Measurements from ENCODE around the gene MRPL42. TPM values are rescaled to one million over a fixed set of nuclear protein-coding genes. Genes with fewer than 3 reads are reported as not detected.

MRPL42 gene
- total RNA-seq, 2 donors from 2014 or later: 39.8 to 64.9 TPM

DNA sequence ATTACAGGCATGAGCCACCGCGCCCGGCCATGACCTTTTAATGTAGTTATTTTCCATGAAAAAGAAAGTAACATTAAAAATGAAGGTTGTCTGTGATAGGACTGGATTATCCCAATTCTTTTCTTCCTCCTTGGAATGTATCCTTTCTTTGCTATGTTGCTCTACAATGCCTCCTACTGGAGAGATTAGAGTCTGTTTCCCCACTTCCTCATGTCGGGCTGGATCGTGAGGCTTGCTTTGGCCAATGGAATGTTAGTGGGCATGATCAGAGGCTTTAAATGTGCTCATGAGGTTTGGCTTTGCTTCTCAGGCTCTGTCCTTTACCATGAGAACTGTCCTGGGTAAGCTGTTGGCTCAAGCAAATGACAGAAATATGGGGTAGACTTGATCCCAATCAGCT lies 70.5 kb downstream of the MRPL42 start:
- Histone ChIP-seq H3K4me3 (no peak overlapping the region), H3K36me3 (no peaks in the 10 kb centered on the region), H3K27ac (peak overlapping the region in 1 of 2 donors; percentile 68), H3K27me3 (replicated peaks; ENCODE audit: insufficient read depth) (no peaks in the 10 kb centered on the region), H3K9me3 (no peaks in the 10 kb centered on the region), H3K4me1 (replicated peaks) (peaks cover 15% of the 10 kb centered on the region)
- WGBS: 93% methylated on average over 5 of the region's 5 CpGs
- intact Hi-C loops (cut with DNase I): no loop called here
- no peak for DNase-seq (ENCODE audit: low spot score)
- no peak for TF ChIP-seq CTCF (IDR thresholded peaks at IDR 0.05)
- TF ChIP-seq POLR2A (IDR thresholded peaks at IDR 0.05): no peak
- no peak for TF ChIP-seq POLR2AphosphoS5 (IDR thresholded peaks at IDR 0.05)

GRCh38 chr12:93539821-93540220 lies 72.5 kb downstream of the MRPL42 start:
- no peaks in the 10 kb centered on the region for H3K9me3 ChIP-seq
- no peaks in the 10 kb centered on the region for H3K36me3 ChIP-seq
- intact Hi-C loops (cut with DNase I): no loop called here
- WGBS: 97% methylated on average over 4 of the region's 4 CpGs
- peak overlapping the region; percentile 77 to 83 for H3K27ac ChIP-seq
- no peak for DNase-seq (ENCODE audit: low spot score)
- H3K4me1 ChIP-seq (replicated peaks): peaks cover 15% of the 10 kb centered on the region
- no peak overlapping the region for H3K4me3 ChIP-seq
- H3K27me3 ChIP-seq (replicated peaks; ENCODE audit: insufficient read depth): no peaks in the 10 kb centered on the region
- no peak for TF ChIP-seq POLR2AphosphoS5 (IDR thresholded peaks at IDR 0.05)
- TF ChIP-seq POLR2A (IDR thresholded peaks at IDR 0.05): no peak
- no peak for TF ChIP-seq CTCF (IDR thresholded peaks at IDR 0.05)

GRCh38 chr12:93540466-93540865 lies 73.2 kb downstream of the MRPL42 start:
- peak overlapping the region; percentile 77 to 83 for H3K27ac ChIP-seq
- no peak for DNase-seq (ENCODE audit: low spot score)
- intact Hi-C loops (cut with DNase I): no loop called here
- peaks cover 0 to 2% of the 10 kb centered on the region in 2 donors for H3K36me3 ChIP-seq
- peaks cover 15% of the 10 kb centered on the region for H3K4me1 ChIP-seq (replicated peaks)
- no peaks in the 10 kb centered on the region for H3K27me3 ChIP-seq (replicated peaks; ENCODE audit: insufficient read depth)
- WGBS: 67% methylated on average over 1 of the region's 1 CpG
- TF ChIP-seq POLR2A (IDR thresholded peaks at IDR 0.05) (no peak), CTCF (IDR thresholded peaks at IDR 0.05) (no peak), POLR2AphosphoS5 (IDR thresholded peaks at IDR 0.05) (no peak)
- no peaks in the 10 kb centered on the region for H3K9me3 ChIP-seq
- H3K4me3 ChIP-seq: no peak overlapping the region

- TF ChIP-seq CTCF (IDR thresholded peaks at IDR 0.05) (no peak), POLR2AphosphoS5 (IDR thresholded peaks at IDR 0.05) (peak; percentile 75), POLR2A (IDR thresholded peaks at IDR 0.05) (no peak)
- Histone ChIP-seq H3K36me3 (peaks cover 0 to 2% of the 10 kb centered on the region in 2 donors), H3K27ac (peak overlapping the region; percentile 77 to 83), H3K9me3 (no peaks in the 10 kb centered on the region), H3K4me1 (replicated peaks) (peaks cover 15% of the 10 kb centered on the region), H3K27me3 (replicated peaks; ENCODE audit: insufficient read depth) (no peaks in the 10 kb centered on the region), H3K4me3 (no peak overlapping the region)
- peak; percentile 47 for DNase-seq (ENCODE audit: low spot score)
- intact Hi-C loops (cut with DNase I): no loop called here
- 19% methylated on average over 4 of the region's 4 CpGs for WGBS
Measured at GRCh38 chr12:93541578-93542225, 74.4 kb downstream of the MRPL42 start.

DNA sequence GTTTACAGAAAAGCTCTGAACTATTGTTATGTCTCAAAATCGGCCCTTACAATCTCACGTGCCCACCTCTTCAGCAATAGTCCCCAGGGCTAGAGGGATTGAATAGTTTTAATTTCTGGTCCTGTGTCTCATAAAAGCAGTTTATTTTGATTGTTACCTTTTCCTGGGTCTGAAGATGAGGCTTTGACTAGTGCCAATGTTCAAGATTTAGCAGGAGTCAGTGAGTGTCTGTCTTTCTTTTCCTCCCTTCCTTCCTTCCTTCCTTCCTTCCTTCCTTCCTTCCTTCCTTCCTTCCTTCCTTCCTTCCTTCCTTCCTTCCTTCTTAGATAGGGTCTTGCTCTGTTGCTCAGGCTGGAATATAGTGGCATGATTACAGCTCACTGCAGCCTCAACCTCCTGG lies 80.5 kb downstream of the MRPL42 start:
- intact Hi-C loops (cut with DNase I): no loop called here
- TF ChIP-seq POLR2A (IDR thresholded peaks at IDR 0.05): no peak
- no peak for TF ChIP-seq POLR2AphosphoS5 (IDR thresholded peaks at IDR 0.05)
- TF ChIP-seq CTCF (IDR thresholded peaks at IDR 0.05): no peak
- H3K9me3 ChIP-seq: no peaks in the 10 kb centered on the region
- 85% methylated on average over 2 of the region's 2 CpGs for WGBS
- no peak overlapping the region for H3K4me3 ChIP-seq
- H3K4me1 ChIP-seq (replicated peaks): no peaks in the 10 kb centered on the region
- peaks cover 0 to 2% of the 10 kb centered on the region in 2 donors for H3K36me3 ChIP-seq
- no peak overlapping the region for H3K27ac ChIP-seq
- no peaks in the 10 kb centered on the region for H3K27me3 ChIP-seq (replicated peaks; ENCODE audit: insufficient read depth)
- no peak for DNase-seq (ENCODE audit: low spot score)

Measured in prostate gland (tissue), 2 donors.